BE2C (cell line): ENCODE measurements around the gene KIRREL3.

Experiments
- DNase-seq: peaks from one replicate; pipeline ENCODE4 v3.0.0-alpha.2; 2020
- H3K27me3 ChIP-seq: fragments of 250-450 bp; sonication (Bioruptor Pico); 2 replicates; pipeline ENCODE4 v1.5.1; 2020; ENCODE audit warnings: mild to moderate bottlenecking
- H3K36me3 ChIP-seq: fragments of 250-450 bp; sonication (Bioruptor Pico); 2 replicates; pipeline ENCODE4 v1.5.1; 2020; ENCODE audit warnings: mild to moderate bottlenecking
- H3K4me1 ChIP-seq: fragments of 250-450 bp; sonication (Bioruptor Pico); 2 replicates; pipeline ENCODE4 v1.5.1; 2020
- H3K4me3 ChIP-seq: 2 replicates; pipeline ENCODE4 v1.5.1; 2011; ENCODE audit warnings: low read depth, low read length
- H3K9me3 ChIP-seq: fragments of 250-450 bp; sonication (Bioruptor Pico); 2 replicates; pipeline ENCODE4 v1.5.1; 2020
- CTCF ChIP-seq: IDR thresholded peaks from 2 replicates; pipeline ENCODE4 v1.5.1; 2012; ENCODE audit warnings: mild to moderate bottlenecking, low read depth, low read length

The KIRREL3 gene

GRCh38 chr11:126879516-126879915 lies 121.1 kb downstream of the KIRREL3 start:
- TF ChIP-seq CTCF, result no peak
- H3K36me3 ChIP-seq, result no peaks in the 10 kb centered on the region
- DNase-seq, result no peak
- H3K4me3 ChIP-seq, result no peak overlapping the region
- no peaks in the 10 kb centered on the region for H3K4me1 ChIP-seq
- H3K9me3 ChIP-seq, result no peaks in the 10 kb centered on the region
- H3K27me3 ChIP-seq, result peaks cover 31% of the 10 kb centered on the region

- no peak for DNase-seq
- Histone ChIP-seq H3K9me3 (no peaks in the 10 kb centered on the region), H3K27me3 (peaks cover 31% of the 10 kb centered on the region), H3K4me3 (no peak overlapping the region), H3K36me3 (no peaks in the 10 kb centered on the region), H3K4me1 (no peaks in the 10 kb centered on the region)
- TF ChIP-seq CTCF, result no peak
These were observed 121.6 kb downstream of the KIRREL3 start for GRCh38 chr11:126878913-126879482.

GRCh38 chr11:126874831-126875230 lies 125.7 kb downstream of the KIRREL3 start:
- peak; percentile 32 for TF ChIP-seq CTCF
- DNase-seq, result no peak
- H3K36me3 ChIP-seq, result no peaks in the 10 kb centered on the region
- H3K27me3 ChIP-seq, result peaks cover 29% of the 10 kb centered on the region
- no peaks in the 10 kb centered on the region for H3K9me3 ChIP-seq
- H3K4me1 ChIP-seq, result no peaks in the 10 kb centered on the region
- H3K4me3 ChIP-seq, result no peak overlapping the region

- Histone ChIP-seq H3K4me3 (no peak overlapping the region), H3K9me3 (no peaks in the 10 kb centered on the region), H3K4me1 (no peaks in the 10 kb centered on the region), H3K36me3 (no peaks in the 10 kb centered on the region), H3K27me3 (peaks cover 23% of the 10 kb centered on the region)
- no peak for TF ChIP-seq CTCF
- no peak for DNase-seq
These were observed 126.3 kb downstream of the KIRREL3 start for GRCh38 chr11:126874276-126874675.

- no peak for TF ChIP-seq CTCF
These were observed 128.8 kb downstream of the KIRREL3 start for GRCh38 chr11:126871792-126872191.

GRCh38 chr11:126870021-126870420 lies 130.5 kb downstream of the KIRREL3 start:
- no peak overlapping the region for H3K4me3 ChIP-seq
- no peaks in the 10 kb centered on the region for H3K36me3 ChIP-seq
- DNase-seq, result no peak
- no peaks in the 10 kb centered on the region for H3K9me3 ChIP-seq
- no peaks in the 10 kb centered on the region for H3K4me1 ChIP-seq
- TF ChIP-seq CTCF, result no peak
- 0 out of 2 replicates have a peak, but pooled peaks cover 4% of the 10 kb centered on the region for H3K27me3 ChIP-seq

More at GRCh38 chr11:126871792-126872191, 128.8 kb downstream of the KIRREL3 start:
- Histone ChIP-seq H3K4me1 (no peaks in the 10 kb centered on the region), H3K4me3 (no peak overlapping the region), H3K27me3 (peaks cover 11% of the 10 kb centered on the region), H3K9me3 (no peaks in the 10 kb centered on the region), H3K36me3 (no peaks in the 10 kb centered on the region)
- no peak for DNase-seq
